Measurements from ENCODE around the gene SERAC1.

The SERAC1 gene

GRCh38 chr6:158118886-158119285 lies 49.2 kb downstream of the SERAC1 start:
- DNase-seq, result no peak

GRCh38 chr6:158115508-158115907 lies 52.6 kb downstream of the SERAC1 start:
- DNase-seq, result no peak

- no peak for DNase-seq
Observed at GRCh38 chr6:158115102-158115501, 53.0 kb downstream of the SERAC1 start.

GRCh38 chr6:158113802-158114201 lies 54.3 kb downstream of the SERAC1 start:
- DNase-seq, result no peak

GRCh38 chr6:158111987-158112386 lies 56.1 kb downstream of the SERAC1 start:
- no peak for DNase-seq

- DNase-seq, result no peak
Observed at GRCh38 chr6:158110986-158111385, 57.1 kb downstream of the SERAC1 start.

- DNase-seq, result no peak
Observed at GRCh38 chr6:158109748-158110147, 58.3 kb downstream of the SERAC1 start.

GRCh38 chr6:158104696-158105095 lies 63.4 kb downstream of the SERAC1 start:
- no peak for DNase-seq

- no peak for DNase-seq
Observed at GRCh38 chr6:158103228-158103627, 64.8 kb downstream of the SERAC1 start.

GRCh38 chr6:158095671-158096070 lies 72.4 kb downstream of the SERAC1 start:
- DNase-seq, result no peak

- DNase-seq, result no peak
Observed at GRCh38 chr6:158095031-158095430, 73.0 kb downstream of the SERAC1 start.

- DNase-seq, result no peak
Observed at GRCh38 chr6:158092806-158093205, 75.3 kb downstream of the SERAC1 start.

GRCh38 chr6:158087224-158087867 lies 80.7 kb downstream of the SERAC1 start:
- no peak for DNase-seq

GRCh38 chr6:158086504-158087223 lies 81.4 kb downstream of the SERAC1 start:
- DNase-seq, result no peak

GRCh38 chr6:158086054-158086503 lies 82.0 kb downstream of the SERAC1 start:
- DNase-seq, result no peak

GRCh38 chr6:158085261-158086053 lies 82.6 kb downstream of the SERAC1 start:
- no peak for DNase-seq

- DNase-seq, result no peak
Observed at GRCh38 chr6:158083455-158084325, 84.4 kb downstream of the SERAC1 start.

- no peak for DNase-seq
Observed at GRCh38 chr6:158081657-158081935, 86.5 kb downstream of the SERAC1 start.

GRCh38 chr6:158080849-158081656 lies 87.0 kb downstream of the SERAC1 start:
- DNase-seq, result no peak

- no peak for DNase-seq
Observed at GRCh38 chr6:158078320-158078719, 89.7 kb downstream of the SERAC1 start.

GRCh38 chr6:158077676-158078075 lies 90.4 kb downstream of the SERAC1 start:
- no peak for DNase-seq

GRCh38 chr6:158076548-158076947 lies 91.5 kb downstream of the SERAC1 start:
- DNase-seq, result no peak

Measured in NCI-H1436 (cell line).